Left renal pelvis (tissue), 4 donors: Measurements from ENCODE around the gene PITX3. TPM values are rescaled to one million over a fixed set of nuclear protein-coding genes. Genes with fewer than 3 reads are reported as not detected.
"Not testable (repeated sequence)": the region's sequence is repeated elsewhere in the genome, so short reads cannot be mapped to it uniquely, and the experiment has no call there.

ENCODE experiments used
- DNase-seq, 4 donors: peaks; one replicate each; pipeline ENCODE4 v3.0.0-alpha.2; 2013; ENCODE audit warnings: low read depth in 4 of 4, low spot score in 3 of 4
- polyA plus RNA-seq, 4 donors: library from polyadenylated mRNA; unstranded; fragments of 120-200 nt; gene quantifications; one replicate each; pipeline ENCODE4 v1.2.1, GENCODE V29; 2013; ENCODE audit not compliant: insufficient read length in 4 of 4

The PITX3 gene
- polyA plus RNA-seq, 4 donors, result 0.34 to 1.2 (median 0.72) TPM

DNA sequence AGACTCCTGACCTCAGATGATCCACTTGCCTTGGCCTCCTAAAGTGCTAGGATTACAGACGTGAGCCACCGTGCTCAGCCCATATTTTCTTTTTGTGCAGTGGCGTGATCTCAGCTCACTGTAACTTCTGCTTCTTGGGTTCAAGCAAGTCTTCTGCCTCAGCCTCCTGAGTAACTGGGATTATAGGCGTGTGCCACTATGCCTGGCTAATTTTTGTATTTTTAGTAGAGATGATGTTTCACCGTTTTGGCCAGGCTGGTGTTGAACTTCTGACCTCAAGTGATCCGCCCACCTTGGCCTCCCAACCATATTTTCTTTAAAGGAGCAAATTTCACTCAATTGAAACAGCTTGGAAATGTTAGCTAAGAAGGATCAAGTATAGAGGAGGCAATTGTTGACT lies 20.5 kb upstream of the PITX3 start:
- DNase-seq, result no peak

DNA sequence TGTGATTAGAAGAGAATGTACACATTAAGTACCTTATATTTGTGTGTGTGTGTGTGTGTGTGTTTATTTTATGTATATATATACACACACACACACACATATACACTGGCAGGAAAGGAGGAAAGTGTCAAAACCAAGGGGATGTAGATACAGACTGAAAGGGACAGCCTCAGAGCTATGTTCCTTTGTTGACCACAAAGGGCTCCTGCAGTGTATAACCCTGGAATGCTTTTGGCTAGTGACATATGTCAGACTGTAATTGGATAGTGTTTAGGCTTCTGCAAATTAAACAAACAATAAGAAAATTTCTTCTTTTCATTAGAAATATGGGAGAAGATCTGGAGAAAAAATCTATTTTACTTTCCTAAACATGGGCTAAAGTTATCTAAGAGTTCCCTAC lies 19.9 kb upstream of the PITX3 start:
- no peak for DNase-seq

DNA sequence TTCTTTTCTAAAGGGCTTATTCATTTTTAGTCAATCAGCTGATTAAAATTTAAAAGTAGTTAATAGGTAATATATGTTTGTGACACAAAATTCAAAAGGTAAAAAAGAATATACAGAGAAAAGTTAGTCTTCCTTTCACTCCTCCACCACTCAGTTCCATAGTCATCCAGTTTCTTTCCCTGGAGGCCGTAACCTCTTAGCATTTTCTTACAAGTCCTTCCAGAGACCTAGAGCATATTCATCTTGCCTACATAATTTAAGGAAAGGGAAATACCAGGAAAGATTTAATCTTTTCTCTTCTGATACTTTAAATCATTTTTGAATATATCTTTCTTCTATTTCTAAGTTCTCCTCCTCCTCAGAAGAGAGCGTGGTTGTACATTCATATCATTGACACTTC lies 14.1 kb upstream of the PITX3 start:
- DNase-seq, result no peak

DNA sequence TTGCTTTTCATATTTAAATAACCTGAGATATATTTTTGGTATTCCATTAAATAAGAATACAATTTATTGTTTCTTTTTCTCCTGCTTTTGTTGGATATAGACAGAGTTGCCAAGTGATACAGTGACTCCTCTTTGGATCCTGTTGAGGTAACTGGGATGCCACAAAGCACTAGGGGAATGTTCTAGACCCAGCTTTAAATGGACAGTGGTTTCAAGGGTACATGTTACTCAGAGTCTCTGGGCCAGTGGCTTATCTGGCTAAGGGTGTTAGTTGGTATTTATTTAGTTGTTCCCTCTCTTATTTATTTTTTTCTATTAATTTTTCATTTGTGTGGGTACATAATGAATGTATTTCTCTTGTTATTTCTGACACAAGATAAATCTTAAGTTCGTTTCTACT lies 13.1 kb upstream of the PITX3 start:
- DNase-seq, result no peak

DNA sequence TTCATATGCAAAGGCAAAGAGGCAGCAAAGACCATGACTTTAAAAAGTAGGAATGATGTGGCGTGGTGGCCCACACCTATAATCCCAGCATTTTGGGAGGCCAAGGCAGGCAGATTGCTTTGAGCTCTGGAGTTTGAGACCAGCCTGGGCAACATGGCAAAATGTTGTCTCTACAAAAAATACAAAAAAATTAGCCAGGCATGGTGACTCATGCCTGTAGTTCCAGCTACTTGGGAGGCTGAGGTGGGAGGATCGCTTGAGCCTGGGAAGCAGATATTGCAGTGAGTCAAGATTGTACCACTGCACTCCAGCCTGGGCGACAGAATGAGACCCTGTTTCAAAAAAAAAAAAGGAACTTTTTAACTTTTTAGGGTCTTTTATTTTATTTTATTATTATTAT lies 11.2 kb upstream of the PITX3 start:
- not testable (repeated sequence) for DNase-seq

DNA sequence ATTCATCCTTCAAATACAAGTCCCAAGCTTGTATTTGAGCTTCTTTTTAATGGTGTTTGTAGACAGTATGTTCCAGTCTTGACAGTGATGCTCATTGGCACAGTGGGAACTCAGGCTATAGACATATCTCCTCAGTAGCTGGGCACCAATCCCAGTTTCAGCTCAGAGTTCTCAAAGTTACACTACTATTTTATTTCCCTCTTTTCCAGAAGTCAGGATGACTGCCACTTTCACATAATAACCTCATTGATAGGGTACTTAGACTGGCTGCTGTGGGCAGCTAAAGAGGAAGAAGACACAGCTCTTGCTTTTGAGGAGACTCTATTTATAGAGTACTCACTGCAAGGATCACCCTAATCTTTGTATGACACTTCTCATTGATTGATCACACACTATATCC lies 6.4 kb upstream of the PITX3 start:
- DNase-seq, result no peak

DNA sequence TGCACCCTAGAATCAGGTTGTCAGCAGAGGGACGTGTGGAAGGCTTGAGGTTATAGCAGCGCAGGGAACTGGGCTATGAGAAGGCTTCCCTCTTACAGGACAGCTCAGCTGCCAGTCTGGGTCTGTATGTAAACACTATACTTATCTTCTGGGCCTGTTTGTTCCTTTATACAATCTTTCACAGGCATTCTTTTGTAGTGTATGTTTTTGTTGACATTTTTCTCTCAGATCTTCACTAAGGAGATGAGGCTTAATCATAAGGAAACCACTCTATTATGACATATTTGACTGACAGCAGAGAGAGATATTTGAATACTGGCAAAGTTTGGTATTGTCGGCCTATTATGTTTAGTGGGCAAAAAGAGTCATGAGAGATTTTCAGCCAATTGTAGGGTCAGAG lies 4.9 kb upstream of the PITX3 start:
- DNase-seq, result no peak

DNA sequence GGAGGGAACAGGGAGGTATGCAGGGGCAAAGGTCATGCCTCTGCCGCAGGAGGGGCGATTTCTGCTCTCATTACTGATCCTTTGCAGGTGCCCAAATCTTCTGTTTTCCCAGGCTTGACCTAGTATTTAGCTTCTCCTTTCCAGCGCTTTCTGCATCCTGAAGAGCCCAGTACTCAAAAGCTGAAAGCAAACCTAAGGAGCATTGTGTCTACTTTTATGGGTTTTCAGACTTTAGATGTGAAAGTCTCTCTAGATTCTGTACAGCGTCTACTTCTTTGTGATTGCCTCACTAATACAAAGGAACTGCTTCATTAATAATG lies 4.6 kb upstream of the PITX3 start:
- DNase-seq, result no peak

DNA sequence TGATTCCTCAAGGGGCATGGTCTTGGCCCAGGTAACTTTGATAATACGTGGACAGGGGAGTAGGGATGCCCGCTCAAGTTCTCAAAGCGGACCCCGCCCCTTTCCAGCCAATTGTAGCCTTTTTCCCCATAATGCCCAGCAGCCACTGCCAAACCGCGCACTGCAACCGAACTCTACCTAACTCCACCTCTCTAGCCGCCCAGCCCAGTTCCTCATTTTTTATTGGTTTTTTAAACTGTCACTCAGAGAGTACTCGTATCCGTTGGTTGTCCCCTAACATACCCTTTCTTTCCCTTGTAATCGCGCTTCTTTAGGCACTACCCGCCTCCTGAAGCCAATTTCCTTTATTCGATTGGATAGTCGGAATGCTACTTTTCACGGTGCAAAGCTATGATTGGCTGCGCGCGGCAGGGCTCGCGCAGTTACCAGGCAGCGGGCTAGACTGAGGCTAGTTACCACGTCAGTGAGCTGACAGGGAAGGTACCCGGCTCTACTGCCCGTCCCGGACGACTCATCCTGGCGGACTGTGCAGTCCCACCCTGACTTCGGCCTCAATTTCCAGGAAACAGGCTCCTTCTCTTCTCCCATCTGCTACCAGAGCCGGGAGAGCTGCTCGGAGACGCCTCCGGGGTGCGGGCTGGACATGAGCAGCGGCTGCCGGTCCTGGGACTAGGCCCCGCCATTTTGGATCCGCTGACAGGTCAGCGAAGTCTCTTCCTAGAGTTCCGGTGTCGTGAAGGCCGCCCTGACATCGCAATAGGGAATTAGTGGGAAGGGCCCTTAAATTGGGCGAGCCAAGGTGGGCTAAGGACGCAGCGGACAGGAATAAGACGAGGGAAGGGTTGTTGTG lies 4.0 kb upstream of the PITX3 start, which contains the start of gene GBF1:
GBF1 (plus strand) TSS at position 451 of the 850 bp plus-strand sequence. CDS start 13,407 bp downstream, outside the sequence.
- peak; percentile 98 to 100 (median 98) for DNase-seq

DNA sequence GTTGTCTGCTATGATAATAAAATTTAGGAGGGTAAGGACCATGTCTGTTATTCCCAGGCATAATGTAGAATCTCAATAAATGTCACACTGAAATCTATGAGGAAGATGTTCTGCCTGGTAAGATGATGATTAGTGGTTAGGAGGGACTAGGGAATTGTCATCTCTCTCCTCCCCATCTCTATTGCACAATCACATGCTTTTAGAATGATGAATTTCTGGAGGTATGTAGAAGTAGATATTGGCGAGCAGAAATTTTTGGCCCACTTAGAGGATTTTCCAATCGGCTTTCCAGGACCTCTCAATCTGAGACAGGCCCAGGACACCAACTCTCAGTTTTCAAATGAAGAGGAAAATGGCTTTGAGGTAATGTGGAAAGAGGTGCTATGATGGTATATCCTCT lies 2.0 kb upstream of the PITX3 start:
- DNase-seq, result no peak

DNA sequence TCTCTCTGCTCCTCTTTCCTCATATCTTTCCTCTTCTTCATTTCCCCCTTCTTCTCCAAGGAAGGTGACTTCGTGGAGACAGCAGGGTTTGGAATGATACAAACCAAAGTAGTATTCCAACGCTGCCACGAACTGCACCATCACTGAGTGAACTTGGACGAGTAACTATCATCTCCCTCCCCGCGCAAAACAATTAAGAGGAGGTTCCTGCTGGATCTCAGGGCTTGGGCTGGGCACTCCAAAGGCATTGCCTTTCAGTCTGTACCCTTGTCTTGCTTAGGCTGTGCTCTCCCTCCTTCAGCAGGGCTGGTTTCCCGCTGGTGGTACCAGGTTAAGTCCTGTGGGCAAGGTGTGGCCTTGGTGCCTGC lies 790 bp upstream of the PITX3 start:
- no peak for DNase-seq

DNA sequence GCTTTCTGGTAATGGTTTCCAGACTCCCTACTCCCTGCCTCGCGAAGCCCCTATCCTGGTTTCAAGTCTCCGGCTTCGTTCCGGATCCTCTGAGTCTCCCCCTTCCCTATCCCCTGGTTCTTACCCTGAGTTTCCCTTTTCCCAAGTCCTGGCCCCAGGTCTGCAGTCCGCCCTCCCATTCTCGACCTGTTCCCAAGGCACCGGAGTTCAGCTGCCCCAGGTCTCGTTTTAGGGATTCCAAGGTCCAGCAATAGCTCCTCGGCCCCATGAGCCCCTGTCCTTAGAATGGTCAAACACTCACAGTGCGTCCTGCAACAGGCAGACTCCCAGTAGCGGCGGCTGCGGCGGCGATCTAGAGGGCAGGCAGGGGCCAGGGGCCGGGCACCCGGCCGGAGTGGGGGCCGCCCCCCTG lies 274 bp downstream of the PITX3 start:
- DNase-seq, result no peak

DNA sequence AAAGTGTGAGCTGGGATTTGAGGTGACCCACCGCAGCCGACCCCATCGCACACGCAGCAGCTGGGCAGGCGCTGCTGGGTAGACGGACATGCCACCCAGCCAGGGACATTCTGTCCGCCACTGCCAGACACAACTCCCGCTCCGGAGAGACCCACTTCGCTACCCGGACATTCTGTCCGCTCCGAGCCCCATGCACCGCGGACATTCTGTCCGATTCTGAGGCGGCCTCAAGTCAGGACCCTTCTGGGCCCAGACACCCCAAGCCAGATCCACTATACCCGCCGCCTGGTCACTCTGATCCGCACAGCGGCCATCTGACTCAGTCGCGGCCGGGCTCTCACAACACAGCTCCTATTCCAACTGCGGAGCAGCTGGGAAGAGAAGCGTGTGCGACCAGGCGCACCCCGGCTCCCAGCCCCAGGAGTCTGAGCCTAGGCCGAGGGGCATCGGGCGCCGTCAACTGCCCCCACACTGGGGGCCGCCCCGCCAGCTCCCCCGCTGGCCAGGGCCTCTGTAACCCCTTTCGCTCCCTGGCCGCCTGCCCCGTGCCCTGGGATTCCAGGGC lies 763 bp downstream of the PITX3 start:
- no peak for DNase-seq

DNA sequence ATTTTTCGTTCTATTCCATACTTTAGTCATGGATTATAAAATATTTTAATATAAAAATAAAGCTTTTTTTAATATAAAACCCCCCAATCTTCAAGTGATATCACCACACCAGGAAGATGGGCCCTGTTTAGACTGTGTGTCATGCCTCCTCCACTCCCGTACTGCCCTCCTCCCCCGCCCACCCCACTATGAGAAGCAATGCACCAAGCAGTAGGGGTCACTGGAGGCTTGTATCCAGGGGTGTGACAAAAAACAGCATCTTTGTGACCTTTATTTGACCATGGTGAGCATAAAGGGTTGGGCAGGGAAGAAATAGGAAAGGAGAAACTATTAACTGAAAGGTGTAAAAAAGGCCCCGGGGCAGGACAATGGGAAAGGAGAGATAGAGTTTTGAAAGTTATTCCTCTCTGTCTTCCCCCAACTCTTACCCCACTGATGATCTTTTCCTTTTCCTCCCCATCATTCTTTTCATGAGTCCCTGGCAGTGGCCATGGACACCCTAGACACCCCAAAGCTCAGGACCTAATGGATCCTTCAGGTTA lies 3.5 kb downstream of the PITX3 start:
- no peak for DNase-seq

DNA sequence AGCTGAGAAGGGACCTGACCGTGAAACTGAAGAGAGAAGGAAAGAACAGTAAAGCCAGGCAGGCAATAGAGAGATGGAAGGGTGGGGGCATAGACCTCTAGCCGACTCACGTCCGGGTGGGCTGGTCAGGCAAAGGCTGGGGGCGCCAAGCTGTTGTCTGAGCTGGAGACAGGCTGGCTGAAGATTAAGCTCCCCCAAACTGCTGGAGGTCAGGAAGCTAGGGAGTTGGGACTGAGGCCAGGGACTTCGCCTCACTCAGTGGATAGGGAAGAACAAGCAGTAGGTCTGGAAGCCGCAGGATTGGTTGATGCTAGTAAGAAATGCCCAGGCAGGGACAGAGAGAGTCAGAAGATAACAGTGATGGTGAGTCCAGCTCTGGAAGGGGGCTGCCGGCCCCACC lies 5.3 kb downstream of the PITX3 start:
- DNase-seq, result no peak

DNA sequence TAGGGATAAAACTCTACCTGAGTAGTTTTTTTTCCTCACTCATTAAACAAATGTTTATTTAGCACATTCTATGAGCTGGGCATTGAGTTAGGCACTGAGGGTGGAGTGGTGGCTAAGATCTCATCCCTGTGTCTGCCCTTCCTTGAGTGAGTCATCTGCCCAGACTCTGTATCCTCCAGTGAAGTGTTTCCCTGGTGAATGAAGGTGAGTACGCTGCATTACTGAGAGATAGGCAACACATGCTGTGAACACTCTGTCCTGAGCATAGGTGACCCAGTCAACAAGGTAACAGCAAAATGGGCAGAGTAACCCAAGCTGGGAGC lies 5.8 kb downstream of the PITX3 start:
- no peak for DNase-seq

DNA sequence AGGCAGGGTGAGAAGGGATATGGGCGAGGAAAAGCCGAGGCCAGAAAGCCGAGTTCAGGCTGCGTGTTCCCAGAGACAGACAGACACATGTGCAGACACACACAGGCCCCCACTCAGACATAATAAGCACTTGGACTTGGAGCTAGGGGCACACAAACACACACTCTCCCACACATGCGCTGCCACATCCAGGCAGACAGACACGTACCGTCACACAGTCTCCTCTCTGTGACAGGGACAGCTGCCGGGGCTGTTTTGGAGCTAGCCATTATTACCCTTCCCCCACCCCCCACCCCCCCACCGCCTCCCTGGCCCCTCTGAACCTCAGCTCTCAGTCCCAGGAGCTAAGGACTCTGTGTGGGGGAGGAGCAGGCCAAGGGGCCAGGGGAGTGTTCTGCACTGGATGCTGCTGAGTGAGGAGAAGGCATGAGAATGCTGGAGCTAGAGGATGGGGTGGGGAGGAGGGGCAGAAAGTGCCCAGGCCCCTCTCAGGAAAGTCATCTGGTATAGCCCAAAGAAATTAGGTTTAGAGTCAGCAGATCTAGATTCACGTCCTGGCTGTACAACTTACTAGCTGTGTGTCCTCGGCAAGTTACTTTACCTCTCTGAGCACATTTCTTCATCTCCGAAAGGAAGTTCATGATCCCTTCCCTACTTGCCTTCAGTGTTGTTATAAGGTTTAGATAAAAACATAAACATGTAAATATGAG lies 6.3 kb downstream of the PITX3 start:
- no peak for DNase-seq

DNA sequence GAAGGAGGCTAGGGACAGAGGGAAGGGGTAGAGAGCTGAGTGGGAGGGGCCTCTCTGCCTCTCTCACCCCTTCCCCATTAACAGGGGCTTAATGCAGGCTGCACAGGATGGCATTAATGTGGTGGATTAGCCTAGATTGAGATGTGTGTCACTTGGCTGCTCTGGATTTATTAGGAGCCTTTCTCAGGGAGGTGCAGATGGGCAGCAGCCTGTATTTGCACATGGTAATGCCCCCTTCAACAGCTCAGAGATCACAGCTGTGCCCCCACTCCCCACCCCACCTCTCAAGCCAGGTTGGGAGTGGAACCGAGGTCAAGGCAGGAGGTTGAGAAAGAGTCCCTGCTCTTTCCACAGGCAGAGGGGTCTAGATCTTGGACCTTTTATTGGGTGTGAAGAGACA lies 7.3 kb downstream of the PITX3 start:
- DNase-seq, result no peak

DNA sequence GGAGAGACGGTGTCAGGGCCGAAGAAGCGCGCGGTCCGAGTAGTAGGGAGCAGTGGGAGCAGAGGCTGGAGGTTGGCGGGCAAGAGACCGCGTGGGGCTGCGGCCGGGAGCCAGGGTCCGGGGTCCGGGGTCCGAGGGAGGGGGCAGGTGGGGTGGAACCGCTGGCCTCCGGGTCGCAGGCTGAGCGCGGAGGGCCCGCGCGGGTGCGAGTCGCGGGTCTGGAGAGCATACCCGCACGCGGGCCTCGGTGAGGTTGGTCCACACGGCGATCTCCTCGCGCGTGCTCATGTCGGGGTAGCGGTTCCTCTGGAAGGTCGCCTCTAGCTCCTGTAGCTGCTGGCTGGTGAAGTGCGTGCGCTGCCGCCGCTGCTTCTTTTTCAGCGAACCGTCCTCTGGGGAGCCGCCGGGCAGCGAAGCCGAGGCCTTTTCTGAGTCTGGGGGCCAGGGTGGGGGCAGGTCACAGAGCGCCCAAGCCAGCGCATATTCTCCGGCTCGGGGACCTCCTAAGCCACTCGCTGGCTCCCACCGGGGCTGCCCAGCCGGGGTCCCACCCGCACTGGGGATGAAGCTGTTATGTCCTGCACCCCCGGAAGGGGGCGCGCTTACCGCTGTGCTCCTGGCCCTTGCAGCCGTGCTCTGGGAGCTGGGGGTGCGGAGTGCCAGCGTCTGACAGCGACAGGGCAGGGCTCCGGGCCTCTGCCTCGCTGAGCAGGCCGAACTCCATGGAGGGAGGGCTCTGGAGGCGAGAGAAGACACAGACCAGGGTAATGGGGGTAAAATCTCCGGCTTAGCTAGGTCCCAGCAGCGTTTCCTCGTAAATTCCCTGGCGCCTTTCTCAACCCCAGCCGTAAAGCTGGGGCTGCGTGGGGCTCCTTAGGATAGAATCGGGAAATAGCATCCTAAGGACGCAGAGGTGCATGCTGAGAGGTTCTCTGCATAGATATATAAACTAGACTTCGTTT lies 9.7 kb downstream of the PITX3 start:
- no peak for DNase-seq

DNA sequence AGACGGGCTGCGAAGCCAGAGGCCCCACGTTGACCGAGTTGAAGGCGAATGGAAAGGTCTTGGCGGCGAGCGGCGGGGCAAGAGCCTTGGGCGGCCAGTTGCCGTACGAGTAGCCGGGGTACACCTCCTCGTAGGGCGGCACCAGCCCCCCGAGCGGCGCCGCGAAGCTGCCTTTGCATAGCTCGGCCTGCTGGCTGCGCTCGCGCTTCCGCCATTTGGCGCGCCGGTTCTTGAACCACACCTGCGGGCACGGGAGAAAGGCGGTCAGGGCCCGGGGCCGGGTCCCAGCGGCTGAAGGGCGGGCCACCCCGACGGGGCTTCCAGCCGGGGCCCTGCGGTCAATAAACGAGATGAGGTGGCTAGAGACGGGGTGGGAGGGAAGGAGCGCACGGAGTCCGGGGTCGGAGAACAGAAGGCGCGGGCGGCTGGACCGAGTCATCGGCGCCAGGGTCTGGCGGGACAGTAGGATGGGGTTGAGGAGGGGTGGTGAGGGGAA lies 10.4 kb downstream of the PITX3 start:
- DNase-seq, result no peak
